ENCODE data around the gene MRPL52.
A peak's percentile ranks its signal among the peaks of the same experiment; 100 is the strongest.
"Not testable (repeated sequence)": the region's sequence is repeated elsewhere in the genome, so short reads cannot be mapped to it uniquely, and the experiment has no call there.

The MRPL52 gene

GRCh38 chr14:22841311-22841710 is 11.6 kb downstream of the MRPL52 start:
- no peak for DNase-seq

DNA sequence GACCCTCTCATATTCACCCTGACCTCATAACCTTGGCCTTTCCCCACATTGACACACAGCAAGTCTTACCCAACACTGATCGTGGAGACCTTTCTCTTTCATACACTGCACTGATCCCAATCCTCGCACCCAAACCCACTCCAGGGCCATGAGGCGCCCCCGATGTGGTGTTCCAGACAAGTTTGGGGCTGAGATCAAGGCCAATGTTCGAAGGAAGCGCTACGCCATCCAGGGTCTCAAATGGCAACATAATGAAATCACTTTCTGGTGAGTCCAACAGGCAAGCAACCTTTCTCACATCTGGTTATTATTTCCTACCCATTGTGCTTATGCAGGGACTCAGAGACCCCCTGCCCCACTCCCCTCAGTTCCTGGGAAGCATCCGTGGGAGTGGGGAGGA is 12.1 kb downstream of the MRPL52 start:
- no peak for DNase-seq

- no peak for DNase-seq
Measured at GRCh38 chr14:22842211-22843122, 12.8 kb downstream of the MRPL52 start.

DNA sequence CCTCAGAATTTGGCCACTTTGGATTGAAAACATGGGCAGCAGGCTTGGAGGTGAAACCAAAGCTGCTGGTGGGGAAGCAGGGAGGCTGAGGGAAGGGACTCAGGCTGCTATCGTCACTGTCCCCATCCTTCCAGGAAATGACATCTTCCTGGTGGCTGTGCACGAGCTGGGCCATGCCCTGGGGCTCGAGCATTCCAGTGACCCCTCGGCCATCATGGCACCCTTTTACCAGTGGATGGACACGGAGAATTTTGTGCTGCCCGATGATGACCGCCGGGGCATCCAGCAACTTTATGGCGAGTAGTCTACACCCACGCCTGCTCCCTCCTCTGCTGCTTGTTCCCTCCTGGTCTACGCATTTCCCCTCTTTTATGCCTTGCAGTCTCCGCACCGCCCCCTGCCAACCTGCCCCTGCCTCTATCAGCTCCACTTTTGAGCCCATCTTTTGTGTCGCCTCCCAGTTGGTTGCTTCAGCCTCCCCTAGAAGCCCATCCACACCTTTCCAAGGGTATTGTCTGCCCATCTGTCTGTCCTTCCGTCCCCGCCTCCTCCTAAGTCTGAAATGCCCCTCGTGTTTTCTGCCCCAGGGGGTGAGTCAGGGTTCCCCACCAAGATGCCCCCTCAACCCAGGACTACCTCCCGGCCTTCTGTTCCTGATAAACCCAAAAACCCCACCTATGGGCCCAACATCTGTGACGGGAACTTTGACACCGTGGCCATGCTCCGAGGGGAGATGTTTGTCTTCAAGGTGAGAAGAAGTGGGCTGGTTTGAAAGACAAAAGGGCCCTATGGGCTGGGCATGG is 13.6 kb downstream of the MRPL52 start:
- DNase-seq = no peak

DNA sequence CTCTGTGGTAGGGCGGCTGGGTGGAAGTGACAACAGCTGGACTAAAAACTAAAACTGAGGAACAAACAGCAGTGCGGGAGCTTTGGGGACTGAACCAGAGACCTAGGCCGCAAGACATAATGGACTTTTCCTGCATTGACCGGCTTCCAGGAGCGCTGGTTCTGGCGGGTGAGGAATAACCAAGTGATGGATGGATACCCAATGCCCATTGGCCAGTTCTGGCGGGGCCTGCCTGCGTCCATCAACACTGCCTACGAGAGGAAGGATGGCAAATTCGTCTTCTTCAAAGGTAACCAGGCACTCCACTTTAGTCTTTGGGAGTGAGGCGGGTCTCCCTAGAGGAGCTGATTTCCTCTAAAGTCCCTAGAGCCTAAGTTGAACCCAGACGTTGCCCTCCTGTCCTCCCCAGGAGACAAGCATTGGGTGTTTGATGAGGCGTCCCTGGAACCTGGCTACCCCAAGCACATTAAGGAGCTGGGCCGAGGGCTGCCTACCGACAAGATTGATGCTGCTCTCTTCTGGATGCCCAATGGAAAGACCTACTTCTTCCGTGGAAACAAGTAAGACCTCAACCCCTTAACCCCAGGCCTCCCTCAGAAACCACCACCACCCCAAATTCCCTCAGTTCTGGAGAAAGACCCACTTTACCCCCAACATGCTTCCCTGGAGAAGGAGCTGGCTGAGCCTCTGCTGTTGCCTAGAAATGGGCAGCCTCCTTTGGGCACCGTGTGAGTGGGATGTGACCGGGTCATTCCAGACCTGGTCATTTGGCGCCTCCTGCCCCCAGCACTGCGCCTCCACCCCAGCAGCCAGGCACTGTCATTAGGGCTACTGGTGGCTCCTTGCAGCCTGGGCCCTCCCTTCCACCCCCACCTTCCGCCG is 14.8 kb downstream of the MRPL52 start:
- DNase-seq = no peak

DNA sequence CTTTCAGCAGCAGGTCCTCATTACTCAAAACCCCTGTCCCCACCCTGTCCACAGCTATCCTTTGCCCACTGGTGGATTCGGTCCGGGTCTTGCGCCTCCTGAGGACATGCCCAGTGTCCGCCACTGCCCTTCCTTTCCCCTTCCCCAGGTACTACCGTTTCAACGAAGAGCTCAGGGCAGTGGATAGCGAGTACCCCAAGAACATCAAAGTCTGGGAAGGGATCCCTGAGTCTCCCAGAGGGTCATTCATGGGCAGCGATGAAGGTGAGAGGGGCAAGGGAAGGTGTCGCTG is 15.4 kb downstream of the MRPL52 start:
- DNase-seq = no peak

GRCh38 chr14:22845821-22846625 is 16.3 kb downstream of the MRPL52 start:
- no peak for DNase-seq

GRCh38 chr14:22846811-22847307 is 17.2 kb downstream of the MRPL52 start:
- DNase-seq = no peak

- DNase-seq = peak; percentile 68
Measured at GRCh38 chr14:22847661-22848341, 18.1 kb downstream of the MRPL52 start.

DNA sequence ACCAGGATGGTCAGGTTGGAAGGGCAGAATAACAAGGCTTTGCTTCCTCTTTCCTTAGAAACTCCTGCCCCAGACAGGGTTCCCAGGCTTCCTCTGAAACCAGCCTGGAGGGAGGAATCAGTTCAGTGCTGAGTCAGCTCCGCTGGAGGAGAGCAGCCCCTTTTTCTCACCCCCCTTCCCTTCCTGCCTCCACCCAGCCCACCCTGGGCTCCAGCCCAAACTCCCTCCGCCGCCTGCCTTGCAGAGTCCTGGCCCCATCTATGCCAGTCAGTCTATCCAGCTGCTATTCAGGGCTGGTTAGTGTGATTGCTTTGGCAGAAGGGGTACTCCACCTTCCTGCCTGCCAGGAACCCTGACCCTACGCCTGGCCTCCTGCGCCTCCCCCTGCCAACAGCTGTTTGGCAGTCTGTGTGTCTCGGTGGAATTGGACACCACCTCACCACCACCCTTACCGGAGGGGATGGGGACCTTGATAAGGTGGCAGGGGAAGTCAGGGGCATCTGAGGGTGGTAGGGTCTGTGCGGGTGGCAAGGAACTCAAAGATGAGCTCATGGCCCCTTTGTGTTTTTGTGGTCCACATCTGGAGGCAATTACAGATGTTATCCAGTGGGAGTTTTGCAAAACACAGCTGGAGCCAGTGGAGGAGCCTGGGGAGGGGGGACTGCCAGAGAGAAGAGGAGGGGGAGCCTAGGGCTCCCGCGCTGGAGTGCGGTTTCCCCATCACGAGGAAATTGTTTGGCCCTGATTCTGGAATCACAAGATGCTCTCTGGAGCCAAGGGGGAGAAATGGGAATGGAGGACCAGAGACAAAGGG is 18.9 kb downstream of the MRPL52 start:
- peak; percentile 97 for DNase-seq

- DNase-seq = peak; percentile 87
Measured at GRCh38 chr14:22849212-22849819, 19.6 kb downstream of the MRPL52 start.

DNA sequence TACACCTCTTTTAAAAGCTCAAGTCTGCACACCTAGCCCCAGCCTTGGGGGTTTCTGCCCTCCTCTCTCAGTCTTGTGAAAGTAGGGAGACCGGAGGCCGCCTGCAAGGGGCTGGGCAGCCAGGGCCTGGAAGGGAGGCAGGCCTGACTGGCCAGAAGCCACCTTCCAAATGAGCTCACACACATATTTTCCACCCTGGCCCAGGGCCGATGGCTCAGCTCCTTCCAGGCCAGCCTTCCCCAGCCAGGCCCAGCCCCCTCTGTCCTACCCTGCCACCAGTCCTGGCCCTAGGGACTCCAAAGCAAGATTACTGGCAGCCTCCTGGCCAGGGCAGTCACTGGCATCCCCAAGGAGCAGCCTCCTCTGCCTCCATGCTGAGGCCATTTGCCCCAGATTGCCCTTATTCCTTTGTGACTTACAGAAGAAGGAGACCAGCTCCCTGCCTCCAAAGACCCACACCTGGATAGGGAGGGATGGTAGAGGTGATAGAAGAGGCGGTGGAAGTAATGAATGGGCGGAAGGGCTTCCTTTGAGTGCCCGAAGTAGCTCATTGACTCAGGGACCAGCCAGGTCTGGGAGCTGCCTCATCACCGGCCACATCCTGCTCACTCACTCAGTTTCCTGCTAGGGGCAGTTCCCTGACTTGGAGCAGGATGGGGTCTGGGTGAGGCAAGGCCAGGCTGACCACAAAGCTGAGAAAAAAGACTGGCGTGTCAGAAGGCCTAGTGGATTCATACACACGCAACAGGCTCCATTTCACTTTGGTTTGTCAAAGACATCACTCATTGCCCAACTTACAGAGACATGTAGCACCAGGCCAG is 21.5 kb downstream of the MRPL52 start:
- peak; percentile 91 for DNase-seq

DNA sequence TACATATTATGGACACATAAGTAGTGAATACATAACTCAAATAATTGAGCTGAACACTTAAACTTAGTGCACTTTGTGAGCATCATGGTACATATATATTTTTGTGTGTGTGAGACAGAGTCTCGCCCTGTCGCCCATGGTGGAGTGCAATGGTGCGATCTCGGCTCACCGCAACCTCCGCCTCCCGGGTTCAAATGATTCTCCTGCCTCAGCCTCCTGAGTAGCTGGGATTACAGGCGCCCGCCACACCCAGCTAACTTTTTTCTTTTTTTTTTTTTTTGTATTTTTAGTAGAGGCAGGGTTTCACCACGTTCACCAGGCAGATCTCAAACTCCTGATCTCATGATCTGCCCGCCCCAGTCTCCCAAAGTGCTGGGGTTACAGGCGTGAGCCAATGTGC is 22.5 kb downstream of the MRPL52 start:
- DNase-seq = not testable (repeated sequence)

DNA sequence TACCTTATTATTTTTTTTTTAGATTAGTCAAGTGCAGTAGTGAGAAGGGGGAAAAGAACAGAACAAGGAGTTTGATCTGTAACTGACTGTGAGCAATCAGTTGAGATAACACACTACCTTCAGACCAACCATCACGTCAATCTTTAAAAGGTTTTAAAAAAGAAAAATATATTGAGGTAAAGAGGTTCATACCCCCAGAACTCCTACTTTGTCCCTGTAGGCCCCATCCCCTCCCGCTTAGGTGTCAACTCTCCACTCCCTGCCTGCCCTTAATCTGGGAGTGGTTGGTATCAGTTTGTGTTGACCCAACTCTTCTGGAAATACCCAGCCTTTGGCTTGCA is 22.9 kb downstream of the MRPL52 start:
- no peak for DNase-seq

GRCh38 chr14:22852940-22853767 is 23.5 kb downstream of the MRPL52 start:
- DNase-seq = peak; percentile 94

DNA sequence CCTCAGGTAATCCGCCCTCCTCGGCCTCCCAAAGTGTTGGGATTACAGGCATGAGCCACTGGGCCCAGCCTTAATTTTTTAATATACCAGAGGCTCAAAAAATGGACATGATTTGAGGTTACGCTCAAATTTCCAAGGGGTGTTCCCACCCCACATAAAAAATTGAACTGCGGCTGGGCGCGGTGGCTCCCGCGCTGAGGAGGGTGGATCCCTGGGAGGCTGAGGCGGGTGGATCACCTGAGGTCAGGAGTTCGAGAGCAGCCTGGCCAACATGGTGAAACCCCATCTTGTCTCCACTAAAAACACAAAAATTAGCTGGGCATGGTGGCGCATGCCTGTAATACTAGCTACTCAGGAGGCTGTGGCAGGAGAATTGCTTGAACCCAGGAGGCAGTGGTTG is 24.6 kb downstream of the MRPL52 start:
- DNase-seq = not testable (repeated sequence)

- DNase-seq = no peak
Measured at GRCh38 chr14:22854963-22855724, 25.5 kb downstream of the MRPL52 start.

DNA sequence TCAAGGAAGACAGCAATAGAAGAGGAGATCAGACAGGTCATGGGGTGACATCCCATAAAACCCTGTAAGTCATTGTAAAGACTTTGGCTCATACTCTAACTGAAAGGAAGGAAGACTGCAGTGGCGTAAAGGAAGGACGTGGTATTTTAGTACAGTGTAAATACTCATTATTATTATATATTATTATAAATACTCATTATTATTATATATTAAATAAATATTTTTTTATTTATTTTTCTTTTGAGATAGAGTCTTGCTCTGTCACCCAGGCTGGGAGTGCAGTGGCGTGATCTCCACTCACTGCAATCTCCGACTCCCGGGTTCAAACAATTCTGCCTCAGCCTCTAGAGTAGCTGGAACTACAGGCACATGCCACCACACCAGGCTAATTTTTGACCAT is 26.7 kb downstream of the MRPL52 start:
- no peak for DNase-seq
